22Rv1 (cell line): ENCODE results near the gene TNFAIP8L1.

Source experiments
- ZFX ChIP-seq: fragments of 450-650 bp; IDR thresholded peaks from 2 replicates; pipeline ENCODE4 v1.6.1; 2017; ENCODE audit warnings: antibody characterized with exemption, borderline replicate concordance
- TF ChIP-seq, protein P1 (sequence below): fragments of 450-650 bp; IDR thresholded peaks from 2 replicates; pipeline ENCODE4 v1.5.1; 2017; ENCODE audit warnings: mild to moderate bottlenecking

DNA sequence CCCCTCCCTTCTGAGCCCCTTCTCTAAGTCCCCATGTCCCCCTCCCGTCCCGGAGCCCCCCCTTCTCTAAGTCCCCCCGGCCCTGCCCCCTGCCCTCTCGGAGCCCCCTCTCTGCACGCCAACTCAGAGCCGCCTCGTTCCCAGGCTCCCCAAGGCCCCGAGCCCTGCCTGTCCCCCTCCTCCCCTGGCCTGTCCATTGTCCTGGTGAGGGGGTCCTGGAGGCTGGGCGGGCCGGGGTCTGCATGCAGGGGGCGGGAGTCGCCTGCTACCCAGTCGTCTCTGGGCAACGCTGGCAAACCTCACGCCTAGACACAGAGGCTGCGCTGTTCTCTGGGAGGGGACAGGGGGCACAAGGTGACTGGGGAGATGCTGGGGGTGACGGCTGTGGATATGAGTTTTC is 40.6 kb upstream of the TNFAIP8L1 start:
- TF ChIP-seq, protein P1, sequence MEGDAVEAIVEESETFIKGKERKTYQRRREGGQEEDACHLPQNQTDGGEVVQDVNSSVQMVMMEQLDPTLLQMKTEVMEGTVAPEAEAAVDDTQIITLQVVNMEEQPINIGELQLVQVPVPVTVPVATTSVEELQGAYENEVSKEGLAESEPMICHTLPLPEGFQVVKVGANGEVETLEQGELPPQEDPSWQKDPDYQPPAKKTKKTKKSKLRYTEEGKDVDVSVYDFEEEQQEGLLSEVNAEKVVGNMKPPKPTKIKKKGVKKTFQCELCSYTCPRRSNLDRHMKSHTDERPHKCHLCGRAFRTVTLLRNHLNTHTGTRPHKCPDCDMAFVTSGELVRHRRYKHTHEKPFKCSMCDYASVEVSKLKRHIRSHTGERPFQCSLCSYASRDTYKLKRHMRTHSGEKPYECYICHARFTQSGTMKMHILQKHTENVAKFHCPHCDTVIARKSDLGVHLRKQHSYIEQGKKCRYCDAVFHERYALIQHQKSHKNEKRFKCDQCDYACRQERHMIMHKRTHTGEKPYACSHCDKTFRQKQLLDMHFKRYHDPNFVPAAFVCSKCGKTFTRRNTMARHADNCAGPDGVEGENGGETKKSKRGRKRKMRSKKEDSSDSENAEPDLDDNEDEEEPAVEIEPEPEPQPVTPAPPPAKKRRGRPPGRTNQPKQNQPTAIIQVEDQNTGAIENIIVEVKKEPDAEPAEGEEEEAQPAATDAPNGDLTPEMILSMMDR = no peak
- no peak for TF ChIP-seq ZFX
